Amygdala (tissue), 56 donors: Measurements from ENCODE around the gene CKS1B.

Source experiments
- DNase-seq, 56 donors: peaks; one replicate each; lab custom pipeline; 2025; lab: John Stamatoyannopoulos, UW

The CKS1B gene

GRCh38 chr1:155010211-155010918, 35.9 kb downstream of the CKS1B start:
- peak in 1 of 56 donors; percentile 8 for DNase-seq

- DNase-seq, result no peak
These were observed 36.5 kb downstream of the CKS1B start for GRCh38 chr1:155011004-155011416.

GRCh38 chr1:155011437-155012025, 37.0 kb downstream of the CKS1B start:
- DNase-seq, result no peak

GRCh38 chr1:155012026-155012546, 37.6 kb downstream of the CKS1B start:
- DNase-seq, result peak in 54 of 56 donors; percentile 24 to 92 (median 82)

GRCh38 chr1:155012776-155013602, 38.5 kb downstream of the CKS1B start:
- DNase-seq, result no peak

GRCh38 chr1:155013632-155014031, 39.2 kb downstream of the CKS1B start:
- no peak for DNase-seq

GRCh38 chr1:155014709-155015508, 40.4 kb downstream of the CKS1B start:
- no peak for DNase-seq

- DNase-seq, result no peak
These were observed 41.2 kb downstream of the CKS1B start for GRCh38 chr1:155015527-155016230.

GRCh38 chr1:155016231-155016831, 41.9 kb downstream of the CKS1B start:
- DNase-seq, result no peak

GRCh38 chr1:155017041-155017945, 42.8 kb downstream of the CKS1B start:
- peak in 55 of 56 donors; percentile 39 to 92 (median 73) for DNase-seq

- DNase-seq, result no peak
These were observed 43.5 kb downstream of the CKS1B start for GRCh38 chr1:155017946-155018316.

- DNase-seq, result no peak
These were observed 44.3 kb downstream of the CKS1B start for GRCh38 chr1:155018617-155019348.

GRCh38 chr1:155019377-155020245, 45.1 kb downstream of the CKS1B start:
- no peak for DNase-seq

- no peak for DNase-seq
These were observed 47.9 kb downstream of the CKS1B start for GRCh38 chr1:155022136-155022926.

GRCh38 chr1:155022927-155023236, 48.4 kb downstream of the CKS1B start:
- DNase-seq, result no peak

- DNase-seq, result no peak
These were observed 49.1 kb downstream of the CKS1B start for GRCh38 chr1:155023627-155024026.
